Spleen (tissue), 11 donors: ENCODE data around the gene DNAJB9. TPM values are rescaled to one million over a fixed set of nuclear protein-coding genes. Genes with fewer than 3 reads are reported as not detected.

Experiments used
- DNase-seq: peaks from one replicate; pipeline ENCODE4 v3.0.0-alpha.2; 2020
- H3K27ac ChIP-seq, 8 donors: fragments of 200-600 bp; sonication (generic) in 7 of 8; 1 replicate in 4 of 8; 2 replicates in 4 of 8; pipeline versions ENCODE4 v1.5.0 to v1.8.0; 2016 to 2021; ENCODE audit warnings: inconsistent platforms in 4 of 8, mild to moderate bottlenecking in 4 of 8, moderate library complexity in 1 of 8
- H3K27me3 ChIP-seq, 7 donors: fragments of 200-600 bp; sonication (generic) in 6 of 7; replicated peaks in 1 of 7; 1 replicate in 4 of 7; 2 replicates in 3 of 7; pipeline versions ENCODE4 v1.5.0 to v1.8.0; 2016 to 2021; ENCODE audit warnings: inconsistent platforms in 3 of 7, mild to moderate bottlenecking in 1 of 7
- H3K36me3 ChIP-seq, 6 donors: fragments of 200-600 bp; sonication (generic) in 5 of 6; 1 replicate in 4 of 6; 2 replicates in 2 of 6; pipeline versions ENCODE4 v1.5.0 to v1.8.0; 2016 to 2021; ENCODE audit warnings: inconsistent platforms in 2 of 6
- H3K4me1 ChIP-seq, 6 donors: fragments of 200-600 bp; sonication (generic) in 5 of 6; 1 replicate in 3 of 6; 2 replicates in 3 of 6; pipeline versions ENCODE4 v1.5.0 to v1.8.0; 2016 to 2021; ENCODE audit warnings: inconsistent platforms in 3 of 6
- H3K4me3 ChIP-seq, 8 donors: fragments of 200-600 bp; sonication (generic) in 7 of 8; 1 replicate in 4 of 8; 2 replicates in 4 of 8; pipeline versions ENCODE4 v1.5.0 to v1.8.0; 2016 to 2021; ENCODE audit warnings: inconsistent platforms in 4 of 8, mild to moderate bottlenecking in 4 of 8, moderate library complexity in 2 of 8
- H3K9me3 ChIP-seq, 8 donors: fragments of 200-600 bp; sonication (generic) in 7 of 8; 1 replicate in 4 of 8; 2 replicates in 4 of 8; pipeline versions ENCODE4 v1.5.0 to v1.8.0; 2016 to 2021; ENCODE audit warnings: inconsistent platforms in 4 of 8
- CTCF ChIP-seq, 11 experiments: fragments of 200-600 bp in 7 of 11; fragments of 450-650 bp in 4 of 11; sonication (generic) in 4 of 11; IDR thresholded peaks in 8 of 11; conservative IDR thresholded peaks in 3 of 11; 1 replicate in 7 of 11; 2 replicates in 4 of 11; pipeline versions ENCODE4 v1.4.0 to v1.8.0; 2016 to 2021; ENCODE audit warnings: antibody characterized with exemption in 11 of 11, inconsistent platforms in 4 of 11, mild to moderate bottlenecking in 1 of 11
- POLR2A ChIP-seq, 3 donors: fragments of 450-650 bp; IDR thresholded peaks; one replicate each; pipeline ENCODE4 v1.5.1; 2017; ENCODE audit warnings: antibody characterized with exemption in 3 of 3, mild to moderate bottlenecking in 1 of 3
- POLR2AphosphoS5 ChIP-seq, 3 donors: sonication (generic); formaldehyde crosslinking; IDR thresholded peaks; one replicate each; pipeline ENCODE4 v1.5.1; 2017; ENCODE audit warnings: antibody characterized with exemption in 3 of 3
- WGBS, 5 donors: extraction: QIAGEN DNeasy Blood & Tissue Kit in 3 of 5; methylation state at CpG; one replicate each; pipeline versions ENCODE4 v1.1.5 to v1.1.7; 2013 to 2018; 5-methylcytosine and 5-hydroxymethylcytosine counted together
- intact Hi-C: fragments of 100-400 bp; cut with DNase I; formaldehyde crosslinking; loops from one replicate; pipeline ENCODE4 v1.15.0; 2023; ENCODE audit warnings: low total_unique reads
- polyA plus RNA-seq, 3 donors: library from polyadenylated mRNA; stranded (reverse); fragments of 200-250 nt; gene quantifications; one replicate each; pipeline ENCODE4 v1.2.1, GENCODE V29; 2013
- total RNA-seq, 7 donors: library from RNA; depleted of rRNA in 3 of 7; stranded (reverse); fragments of >200 nt in 3 of 7; fragmentation: NEBNext Ultra II Directional in 4 of 7; extraction: Animal tissue kit (Norgen Biotek cat#: 25700) in 4 of 7; gene quantifications; one replicate each; pipeline versions ENCODE4 v1.1.0 to v1.2.1, GENCODE V29; 2016 to 2021
- donor health status: healthy with polysubstance abuse.
- donor health status: DM: no; HTN: no; CAD: no; lungs with moderate emphysema.
- donor health status: DM: no; HTN: no; CAD: no.
- donor health status: Bipolar disorder and iron deficiency.
- donor health status: healthy.
- donor health status: DM: no; HTN: no; CAD: no.
- donor health status: DM: yes; HTN: yes; CAD: no.

The DNAJB9 gene
- total and polyA plus RNA-seq, 10 donors, result 5.0 to 79.2 (median 19.3) TPM

GRCh38 chr7:108600399-108600798, 30.7 kb downstream of the DNAJB9 start:
- H3K27ac ChIP-seq, result no peak overlapping the region
- H3K9me3 ChIP-seq, result no peaks in the 10 kb centered on the region
- H3K4me3 ChIP-seq, result no peak overlapping the region
- no peaks in the 10 kb centered on the region for H3K36me3 ChIP-seq
- TF ChIP-seq POLR2AphosphoS5 (IDR thresholded peaks at IDR 0.05) (no peak), CTCF (IDR thresholded peaks at IDR 0.05 in 8 of 11, conservative IDR thresholded peaks at IDR 0.05 in 3 of 11) (no peak), POLR2A (IDR thresholded peaks at IDR 0.05) (no peak)
- no peak for DNase-seq
- H3K27me3 ChIP-seq, result peaks cover 0 to 6% (median 0%) of the 10 kb centered on the region in 7 donors
- no peaks in the 10 kb centered on the region for H3K4me1 ChIP-seq
- intact Hi-C loops, result no loop called here
- 54 to 77% (median 70%) methylated on average over 1 of the region's 1 CpG for WGBS, 5 donors

- Histone ChIP-seq H3K4me3 (no peak overlapping the region), H3K27ac (no peak overlapping the region), H3K4me1 (no peaks in the 10 kb centered on the region), H3K27me3 (peaks cover 0 to 6% (median 0%) of the 10 kb centered on the region in 7 donors), H3K9me3 (no peaks in the 10 kb centered on the region), H3K36me3 (no peaks in the 10 kb centered on the region)
- DNase-seq, result no peak
- intact Hi-C loops, result no loop called here
- WGBS, 5 donors, result 71 to 86% (median 75%) methylated on average over 8 of the region's 8 CpGs
- no peak for TF ChIP-seq POLR2A (IDR thresholded peaks at IDR 0.05)
- TF ChIP-seq POLR2AphosphoS5 (IDR thresholded peaks at IDR 0.05), result no peak
- no peak for TF ChIP-seq CTCF (IDR thresholded peaks at IDR 0.05 in 8 of 11, conservative IDR thresholded peaks at IDR 0.05 in 3 of 11)
Measured at GRCh38 chr7:108603656-108604306, 34.1 kb downstream of the DNAJB9 start.

GRCh38 chr7:108604307-108605077, 34.8 kb downstream of the DNAJB9 start:
- H3K4me1 ChIP-seq, result no peaks in the 10 kb centered on the region
- intact Hi-C loops, result no loop called here
- WGBS, 5 donors, result 77 to 91% (median 83%) methylated on average over 11 of the region's 11 CpGs
- no peak overlapping the region for H3K4me3 ChIP-seq
- no peak for DNase-seq
- H3K36me3 ChIP-seq, result no peaks in the 10 kb centered on the region
- TF ChIP-seq POLR2AphosphoS5 (IDR thresholded peaks at IDR 0.05), result no peak
- no peak for TF ChIP-seq CTCF (IDR thresholded peaks at IDR 0.05 in 8 of 11, conservative IDR thresholded peaks at IDR 0.05 in 3 of 11)
- no peak for TF ChIP-seq POLR2A (IDR thresholded peaks at IDR 0.05)
- peaks cover 0 to 6% (median 0%) of the 10 kb centered on the region in 7 donors for H3K27me3 ChIP-seq
- no peaks in the 10 kb centered on the region for H3K9me3 ChIP-seq
- H3K27ac ChIP-seq, result no peak overlapping the region

GRCh38 chr7:108605559-108606201, 36.0 kb downstream of the DNAJB9 start:
- Histone ChIP-seq H3K27me3 (no peaks in the 10 kb centered on the region), H3K4me3 (no peak overlapping the region), H3K36me3 (no peaks in the 10 kb centered on the region), H3K9me3 (no peaks in the 10 kb centered on the region), H3K4me1 (no peaks in the 10 kb centered on the region), H3K27ac (no peak overlapping the region)
- WGBS, 5 donors, result 77 to 88% (median 81%) methylated on average over 7 of the region's 7 CpGs
- intact Hi-C loops, result no loop called here
- no peak for DNase-seq
- TF ChIP-seq CTCF (IDR thresholded peaks at IDR 0.05 in 8 of 11, conservative IDR thresholded peaks at IDR 0.05 in 3 of 11) (no peak), POLR2AphosphoS5 (IDR thresholded peaks at IDR 0.05) (no peak), POLR2A (IDR thresholded peaks at IDR 0.05) (no peak)
